SK-N-SH (cell line): ENCODE measurements around the gene NLGN1. TPM values are rescaled to one million over a fixed set of nuclear protein-coding genes. Genes with fewer than 3 reads are reported as not detected.

Experiments
- CTCF ChIA-PET: fragments of 300-600, 350-600 bp; formaldehyde crosslinking; extraction: SDS; loops from one replicate; lab custom pipeline; 2021; lab: Yijun Ruan, JAX
- POLR2A ChIA-PET: fragments of 350-600 bp; sonication (Branson Sonifier 250); formaldehyde crosslinking; extraction: SDS; loops from one replicate; lab custom pipeline; 2020; ENCODE audit warnings: antibody characterized with exemption, inconsistent platforms; lab: Yijun Ruan, JAX
- DNase-seq: peaks from one replicate; pipeline ENCODE4 v3.0.0; 2012
- H2AFZ ChIP-seq: fragments of 200-600 bp; sonication (generic); 2 replicates; pipeline ENCODE4 v1.8.1; 2016; ENCODE audit warnings: antibody characterized with exemption, mild to moderate bottlenecking, low read depth
- H3F3A ChIP-seq: fragments of 200-600 bp; sonication (generic); replicated peaks from 2 replicates; pipeline ENCODE3; 2016; ENCODE audit warnings: antibody characterized with exemption, mild to moderate bottlenecking; ENCODE audit not compliant: insufficient read depth
- H3K27ac ChIP-seq, 2 experiments: fragments of 200-500 bp in 1 of 2; fragments of 200-600 bp in 1 of 2; sonication (Bioruptor generic) in 1 of 2; sonication (generic), shearing (Covaris generic) in 1 of 2; 2 replicates each; pipeline versions ENCODE4 v1.5.1 to v1.6.1; 2014 to 2016; ENCODE audit warnings: low read depth in 2 of 2, inconsistent platforms in 1 of 2, low read length in 1 of 2, mild to moderate bottlenecking in 1 of 2, mixed read lengths in 1 of 2
- H3K27me3 ChIP-seq: fragments of 200-600 bp; sonication (generic), shearing (Covaris generic); 2 replicates; pipeline ENCODE4 v1.6.1; 2016; ENCODE audit warnings: mixed run types; ENCODE audit not compliant: insufficient read depth
- H3K36me3 ChIP-seq, 2 experiments: fragments of 200-500 bp in 1 of 2; fragments of 200-600 bp in 1 of 2; sonication (Bioruptor generic) in 1 of 2; sonication (generic) in 1 of 2; replicated peaks in 1 of 2; 2 replicates each; pipeline versions ENCODE3 to v1.5.1; 2014 to 2016; ENCODE audit warnings: low read length in 1 of 2, mild to moderate bottlenecking in 1 of 2; ENCODE audit not compliant: insufficient read depth in 2 of 2, control insufficient read depth in 1 of 2
- H3K4me1 ChIP-seq, 2 experiments: fragments of 200-500 bp in 1 of 2; fragments of 200-600 bp in 1 of 2; sonication (Bioruptor generic) in 1 of 2; sonication (generic), shearing (Covaris generic) in 1 of 2; 2 replicates each; pipeline versions ENCODE4 v1.5.1 to v1.6.1; 2014 to 2016; ENCODE audit warnings: low read depth in 1 of 2, low read length in 1 of 2, mixed run types in 1 of 2; ENCODE audit not compliant: insufficient read depth in 2 of 2, control insufficient read depth in 1 of 2
- H3K4me2 ChIP-seq: fragments of 200-600 bp; sonication (generic), shearing (Covaris generic); 2 replicates; pipeline ENCODE4 v1.6.1; 2017; ENCODE audit warnings: mixed run types
- H3K4me3 ChIP-seq, 2 experiments: fragments of 200-500 bp in 1 of 2; fragments of 200-600 bp in 1 of 2; sonication (Bioruptor generic) in 1 of 2; sonication (generic), shearing (Covaris generic) in 1 of 2; 2 replicates each; pipeline versions ENCODE4 v1.5.1 to v1.8.1; 2014 to 2016; ENCODE audit warnings: low read depth in 2 of 2, inconsistent platforms in 1 of 2, low read length in 1 of 2, mild to moderate bottlenecking in 1 of 2, mixed read lengths in 1 of 2, moderate library complexity in 1 of 2
- H3K79me2 ChIP-seq: fragments of 200-600 bp; sonication (generic); 2 replicates; pipeline ENCODE4 v1.8.1; 2017; ENCODE audit warnings: mild to moderate bottlenecking; ENCODE audit not compliant: insufficient read depth
- H3K9ac ChIP-seq: fragments of 200-600 bp; sonication (generic); 2 replicates; pipeline ENCODE4 v1.6.1; 2017; ENCODE audit warnings: mixed run types
- H3K9me2 ChIP-seq: fragments of 200-600 bp; sonication (generic); 2 replicates; pipeline ENCODE4 v1.6.1; 2017; ENCODE audit warnings: mixed run types
- H3K9me3 ChIP-seq: fragments of 200-600 bp; sonication (generic); 2 replicates; pipeline ENCODE4 v1.6.1; 2017; ENCODE audit warnings: mixed run types, mild to moderate bottlenecking, moderate library complexity
- H4K20me1 ChIP-seq: fragments of 200-600 bp; sonication (generic); 2 replicates; pipeline ENCODE4 v1.6.1; 2017; ENCODE audit warnings: mild to moderate bottlenecking, mixed run types; ENCODE audit not compliant: insufficient read depth
- CHD2 ChIP-seq: fragments of 150-350 bp; IDR thresholded peaks from 2 replicates; pipeline ENCODE4 v1.6.1; 2018; ENCODE audit warnings: low read length; ENCODE audit not compliant: partially characterized antibody
- EP300 ChIP-seq, 2 experiments: IDR thresholded peaks; 2 replicates each; pipeline versions ENCODE4 v1.4.0 to v1.6.1; 2012; ENCODE audit warnings: borderline replicate concordance in 1 of 2, low read depth in 1 of 2, low read length in 1 of 2
- EZH2phosphoT487 ChIP-seq: fragments of 200-600 bp; sonication (generic); IDR thresholded peaks from 2 replicates; pipeline ENCODE4 v1.6.1; 2017; ENCODE audit warnings: low read depth, mixed run types, mild to moderate bottlenecking, antibody characterized with exemption, moderate library complexity, borderline replicate concordance
- FOSL2 ChIP-seq: IDR thresholded peaks from 2 replicates; pipeline ENCODE4 v1.4.0; 2012; ENCODE audit warnings: low read depth, mild to moderate bottlenecking, moderate library complexity, borderline replicate concordance
- FOXJ3 ChIP-seq: sonication (generic); formaldehyde crosslinking; IDR thresholded peaks from 2 replicates; pipeline ENCODE4 v1.5.1; 2020; ENCODE audit warnings: mild to moderate bottlenecking, missing genetic modification reagents
- FOXM1 ChIP-seq: IDR thresholded peaks from 2 replicates; pipeline ENCODE4 v1.4.0; 2012; ENCODE audit warnings: low read depth, mild to moderate bottlenecking
- IRF3 ChIP-seq: fragments of 150-350 bp; IDR thresholded peaks from 2 replicates; pipeline ENCODE4 v1.6.1; 2016; ENCODE audit warnings: mild to moderate bottlenecking, low read depth, low read length
- JUND ChIP-seq: IDR thresholded peaks from 2 replicates; pipeline ENCODE4 v1.4.0; 2012
- MEF2A ChIP-seq: IDR thresholded peaks from 2 replicates; pipeline ENCODE4 v1.4.0; 2012; ENCODE audit warnings: low read depth, borderline replicate concordance
- NFIC ChIP-seq: IDR thresholded peaks from 2 replicates; pipeline ENCODE4 v1.4.0; 2012; ENCODE audit warnings: borderline replicate concordance
- NRF1 ChIP-seq: IDR thresholded peaks from 2 replicates; pipeline ENCODE4 v1.6.1; 2012; ENCODE audit warnings: low read depth, mild to moderate bottlenecking, low read length
- POLR2AphosphoS5 ChIP-seq: IDR thresholded peaks from 2 replicates; pipeline ENCODE4 v1.6.1; 2012; ENCODE audit warnings: low read depth, low read length
- RAD21 ChIP-seq: IDR thresholded peaks from 2 replicates; pipeline ENCODE4 v1.6.1; 2012; ENCODE audit warnings: mild to moderate bottlenecking, low read length
- RXRA ChIP-seq: IDR thresholded peaks from 2 replicates; pipeline ENCODE4 v1.4.0; 2012; ENCODE audit warnings: low read depth, mild to moderate bottlenecking, borderline replicate concordance
- SMC3 ChIP-seq: IDR thresholded peaks from 2 replicates; pipeline ENCODE4 v1.6.1; 2012; ENCODE audit warnings: low read depth, low read length, improper control_type of control experiment
- TEAD4 ChIP-seq: IDR thresholded peaks from 2 replicates; pipeline ENCODE4 v1.4.0; 2012; ENCODE audit warnings: mild to moderate bottlenecking, borderline replicate concordance; ENCODE audit not compliant: insufficient read depth
- WGBS: methylation state at CpG from one replicate; pipeline ENCODE4 v1.1.6; 2017; ENCODE audit warnings: low lambda C conversion rate; 5-methylcytosine and 5-hydroxymethylcytosine counted together
- polyA plus RNA-seq, 3 experiments: library from polyadenylated mRNA; depleted of rRNA; stranded (reverse); fragments of >200 nt; gene quantifications; 2 replicates each; pipeline ENCODE4 v1.2.3, GENCODE V29; 2012
- TF ChIP-seq, protein P1 (sequence below): fragments of 200-600 bp; sonication (generic); IDR thresholded peaks from 2 replicates; pipeline ENCODE4 v1.6.1; 2017; ENCODE audit warnings: antibody characterized with exemption, mild to moderate bottlenecking, moderate library complexity
- TF ChIP-seq, protein P2 (sequence below): IDR thresholded peaks from 2 replicates; pipeline ENCODE4 v1.4.0; 2012; ENCODE audit warnings: low read depth

Gene NLGN1
- polyA plus RNA-seq, 1 of the 3 experiments (the other 2 are of a cell fraction) = 1.5 TPM

- POLR2A ChIA-PET = no interaction called here
- Histone ChIP-seq H3K9me2 (no peaks in the 10 kb centered on the region), H3K27ac (no peak overlapping the region), H3K9me3 (peaks cover 2% of the 10 kb centered on the region; the same call in 1 of the 2 replicates), H3K4me3 (no peak overlapping the region), H3K79me2 (no peaks in the 10 kb centered on the region), H3K4me2 (no peak overlapping the region), H3K4me1 (peaks cover 0 to 9% of the 10 kb centered on the region in 2 experiments; a peak in 1 of 4 replicates), H3K9ac (no peak overlapping the region), H4K20me1 (no peaks in the 10 kb centered on the region), H3K36me3 (no peaks in the 10 kb centered on the region), H3K27me3 (no peaks in the 10 kb centered on the region), H2AFZ (no peak overlapping the region), H3F3A (peaks cover 6% of the 10 kb centered on the region)
- TF ChIP-seq RAD21 (no peak), NFIC (no peak), TEAD4 (no peak), EZH2phosphoT487 (no peak), FOXM1 (no peak), CHD2 (no peak), SMC3 (no peak), EP300 (IDR thresholded peaks at IDR 0.05; ENCODE audit: borderline replicate concordance in 1 of 2, low read depth in 1 of 2, low read length in 1 of 2) (no peak), MEF2A (no peak), NRF1 (no peak), POLR2AphosphoS5 (no peak), JUND (no peak), FOXJ3 (CRISPR knock-in tag) (no peak), FOSL2 (no peak)
- TF ChIP-seq, protein P1, sequence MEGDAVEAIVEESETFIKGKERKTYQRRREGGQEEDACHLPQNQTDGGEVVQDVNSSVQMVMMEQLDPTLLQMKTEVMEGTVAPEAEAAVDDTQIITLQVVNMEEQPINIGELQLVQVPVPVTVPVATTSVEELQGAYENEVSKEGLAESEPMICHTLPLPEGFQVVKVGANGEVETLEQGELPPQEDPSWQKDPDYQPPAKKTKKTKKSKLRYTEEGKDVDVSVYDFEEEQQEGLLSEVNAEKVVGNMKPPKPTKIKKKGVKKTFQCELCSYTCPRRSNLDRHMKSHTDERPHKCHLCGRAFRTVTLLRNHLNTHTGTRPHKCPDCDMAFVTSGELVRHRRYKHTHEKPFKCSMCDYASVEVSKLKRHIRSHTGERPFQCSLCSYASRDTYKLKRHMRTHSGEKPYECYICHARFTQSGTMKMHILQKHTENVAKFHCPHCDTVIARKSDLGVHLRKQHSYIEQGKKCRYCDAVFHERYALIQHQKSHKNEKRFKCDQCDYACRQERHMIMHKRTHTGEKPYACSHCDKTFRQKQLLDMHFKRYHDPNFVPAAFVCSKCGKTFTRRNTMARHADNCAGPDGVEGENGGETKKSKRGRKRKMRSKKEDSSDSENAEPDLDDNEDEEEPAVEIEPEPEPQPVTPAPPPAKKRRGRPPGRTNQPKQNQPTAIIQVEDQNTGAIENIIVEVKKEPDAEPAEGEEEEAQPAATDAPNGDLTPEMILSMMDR = no peak
- DNase-seq = no peak
- CTCF ChIA-PET = no interaction called here
- 96% methylated on average over 2 of the region's 2 CpGs for WGBS
Measured at GRCh38 chr3:174192471-174192870, 794.9 kb downstream of the NLGN1 start.

GRCh38 chr3:174193604-174194003 is 796.1 kb downstream of the NLGN1 start:
- Histone ChIP-seq H3K9me2 (no peaks in the 10 kb centered on the region), H3K79me2 (no peaks in the 10 kb centered on the region), H4K20me1 (no peaks in the 10 kb centered on the region), H2AFZ (peak overlapping the region; percentile 18; the same call in 1 of the 2 replicates), H3K27ac (peak overlapping the region in 1 of 2 experiments; percentile 68; a peak in 2 of 4 replicates), H3K4me2 (no peak overlapping the region), H3K4me1 (peaks cover 0 to 9% of the 10 kb centered on the region in 2 experiments; a peak in 1 of 4 replicates), H3K27me3 (no peaks in the 10 kb centered on the region), H3K9me3 (peaks cover 2% of the 10 kb centered on the region; the same call in 1 of the 2 replicates), H3K9ac (no peak overlapping the region), H3K4me3 (no peak overlapping the region), H3K36me3 (no peaks in the 10 kb centered on the region), H3F3A (peaks cover 10% of the 10 kb centered on the region)
- CTCF ChIA-PET = no interaction called here
- POLR2A ChIA-PET = no interaction called here
- no peak for DNase-seq
- TF ChIP-seq IRF3 (no peak), EP300 (IDR thresholded peaks at IDR 0.05; ENCODE audit: borderline replicate concordance in 1 of 2, low read depth in 1 of 2, low read length in 1 of 2) (no peak), RXRA (no peak), SMC3 (no peak), CHD2 (no peak)
- TF ChIP-seq, protein P2, sequence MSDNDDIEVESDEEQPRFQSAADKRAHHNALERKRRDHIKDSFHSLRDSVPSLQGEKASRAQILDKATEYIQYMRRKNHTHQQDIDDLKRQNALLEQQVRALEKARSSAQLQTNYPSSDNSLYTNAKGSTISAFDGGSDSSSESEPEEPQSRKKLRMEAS = no peak
